CD4-positive, alpha-beta T cell (primary cell): ENCODE data around the gene CGB3. TPM values are rescaled to one million over a fixed set of nuclear protein-coding genes. Genes with fewer than 3 reads are reported as not detected.

Source experiments
- ATAC-seq: fragments of 200-7000 bp; cut with Tn5 transposase; one replicate; pipeline ENCODE4 v1.10.0; 2022; ENCODE audit warnings: mild to moderate bottlenecking; ENCODE audit not compliant: poor library complexity
- CTCF ChIA-PET: fragments of 350-600 bp; sonication (Branson Sonifier 250); formaldehyde crosslinking; loops from one replicate; lab custom pipeline; 2021; ENCODE audit warnings: antibody characterized with exemption, inconsistent platforms; lab: Charles Lee
- POLR2A ChIA-PET: fragments of 350-600 bp; sonication (Branson Sonifier 250); formaldehyde crosslinking; loops from one replicate; lab custom pipeline; 2021; ENCODE audit warnings: antibody characterized with exemption, inconsistent platforms; lab: Charles Lee
- DNase-seq, 14 experiments: peaks; one replicate each; pipeline ENCODE4 v3.0.0-alpha.2; 2013 to 2020; ENCODE audit warnings: mixed read lengths in 2 of 14
- H3K27ac ChIP-seq, 2 donors: one replicate each; pipeline versions ENCODE4 v1.5.1 to v1.7.0; 2013; ENCODE audit warnings: low read length in 2 of 2, low read depth in 1 of 2, mild to moderate bottlenecking in 1 of 2
- H3K27me3 ChIP-seq, 2 experiments: 1 replicate in 1 of 2; 2 replicates in 1 of 2; pipeline versions ENCODE4 v1.6.1 to v1.7.0; 2013; ENCODE audit warnings: low read length in 2 of 2, control low read depth in 1 of 2, mild to moderate bottlenecking in 1 of 2, moderate library complexity in 1 of 2; ENCODE audit not compliant: insufficient read depth in 2 of 2, control insufficient read depth in 1 of 2
- H3K36me3 ChIP-seq: one replicate; pipeline ENCODE4 v1.6.1; 2013; ENCODE audit warnings: low read length, control low read depth; ENCODE audit not compliant: insufficient read depth
- H3K4me1 ChIP-seq: one replicate; pipeline ENCODE4 v1.6.1; 2013; ENCODE audit warnings: low read length, control low read depth; ENCODE audit not compliant: insufficient read depth
- H3K4me3 ChIP-seq: one replicate; pipeline ENCODE4 v1.5.1; 2013; ENCODE audit warnings: mild to moderate bottlenecking, low read length, moderate library complexity
- H3K9me3 ChIP-seq, 2 experiments: 1 replicate in 1 of 2; 2 replicates in 1 of 2; pipeline versions ENCODE4 v1.6.1 to v1.7.0; 2013; ENCODE audit warnings: low read length in 2 of 2, mild to moderate bottlenecking in 2 of 2, control low read depth in 1 of 2, moderate library complexity in 1 of 2; ENCODE audit not compliant: control insufficient read depth in 1 of 2, insufficient read depth in 1 of 2
- H3K27ac Mint-ChIP-seq: one replicate; pipeline ENCODE4 v1.8.0; 2020; ENCODE audit warnings: mixed read lengths
- H3K27me3 Mint-ChIP-seq: one replicate; pipeline ENCODE4 v1.8.0; 2021; ENCODE audit warnings: mixed read lengths
- H3K36me3 Mint-ChIP-seq: one replicate; pipeline ENCODE4 v1.8.0; 2021; ENCODE audit warnings: low read depth, mixed read lengths
- H3K4me1 Mint-ChIP-seq: one replicate; pipeline ENCODE4 v1.8.0; 2021; ENCODE audit warnings: low read depth, mixed read lengths
- H3K4me3 Mint-ChIP-seq: one replicate; pipeline ENCODE4 v1.8.0; 2020; ENCODE audit warnings: mild to moderate bottlenecking, mixed read lengths
- H3K9me3 Mint-ChIP-seq: one replicate; pipeline ENCODE4 v1.8.0; 2020; ENCODE audit warnings: mixed read lengths
- intact Hi-C, 2 experiments: fragments of 100-400 bp; cut with DNase I in 1 of 2; cut with micrococcal nuclease in 1 of 2; formaldehyde crosslinking; loops; one replicate each; pipeline versions ENCODE4 v1.15.1 to v1.9.0; 2023 to 2025; cut with DNase I, micrococcal nuclease
- total RNA-seq, 174 experiments: library from RNA in 2 of 174; stranded (reverse) in 2 of 174; gene quantifications; one replicate each; pipeline ENCODE4 v1.2.3 and lab custom pipeline; 2021 to 2026
- TF ChIP-seq, protein P1 (sequence below): fragments of 200-600 bp; IDR thresholded peaks from one replicate; pipeline ENCODE4 v1.8.0; 2022; ENCODE audit warnings: antibody characterized with exemption, mild to moderate bottlenecking

The CGB3 gene
- total RNA-seq, 2 experiments from 2014 or later: not detected

DNA sequence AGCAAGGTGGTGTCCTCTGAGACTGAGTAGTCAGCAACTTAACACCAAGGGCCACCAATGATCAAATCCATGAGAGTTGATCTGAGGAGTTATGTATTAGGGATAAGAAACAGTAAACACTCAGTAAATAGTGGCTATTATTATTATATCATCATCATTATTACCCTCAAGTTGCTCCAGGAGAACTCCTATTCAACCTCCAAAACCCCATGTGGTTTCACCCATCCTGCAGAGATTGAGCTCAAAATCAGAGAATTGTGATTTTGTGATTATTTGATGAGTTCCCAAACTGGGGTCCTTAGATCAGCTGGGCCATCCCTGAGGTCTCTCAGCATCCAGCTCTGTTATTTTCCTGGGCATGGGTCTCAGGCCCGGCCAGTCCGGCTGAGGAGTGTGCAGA, 36.9 kb upstream of the CGB3 start:
- DNase-seq (no peak), ATAC-seq (no peak)
- peaks cover 21% of the 10 kb centered on the region for H3K4me1 Mint-ChIP-seq
- intact Hi-C loops: no loop called here
- peaks cover 74% of the 10 kb centered on the region for H3K27me3 Mint-ChIP-seq
- Histone ChIP-seq H3K4me1 (peaks cover 31% of the 10 kb centered on the region), H3K9me3 (peaks cover 0 to 20% of the 10 kb centered on the region in 2 experiments), H3K4me3 (no peak overlapping the region), H3K27me3 (peaks cover 41 to 55% of the 10 kb centered on the region in 2 experiments), H3K36me3 (no peaks in the 10 kb centered on the region), H3K27ac (no peak overlapping the region)
- no peaks in the 10 kb centered on the region for H3K9me3 Mint-ChIP-seq
- TF ChIP-seq, protein P1, sequence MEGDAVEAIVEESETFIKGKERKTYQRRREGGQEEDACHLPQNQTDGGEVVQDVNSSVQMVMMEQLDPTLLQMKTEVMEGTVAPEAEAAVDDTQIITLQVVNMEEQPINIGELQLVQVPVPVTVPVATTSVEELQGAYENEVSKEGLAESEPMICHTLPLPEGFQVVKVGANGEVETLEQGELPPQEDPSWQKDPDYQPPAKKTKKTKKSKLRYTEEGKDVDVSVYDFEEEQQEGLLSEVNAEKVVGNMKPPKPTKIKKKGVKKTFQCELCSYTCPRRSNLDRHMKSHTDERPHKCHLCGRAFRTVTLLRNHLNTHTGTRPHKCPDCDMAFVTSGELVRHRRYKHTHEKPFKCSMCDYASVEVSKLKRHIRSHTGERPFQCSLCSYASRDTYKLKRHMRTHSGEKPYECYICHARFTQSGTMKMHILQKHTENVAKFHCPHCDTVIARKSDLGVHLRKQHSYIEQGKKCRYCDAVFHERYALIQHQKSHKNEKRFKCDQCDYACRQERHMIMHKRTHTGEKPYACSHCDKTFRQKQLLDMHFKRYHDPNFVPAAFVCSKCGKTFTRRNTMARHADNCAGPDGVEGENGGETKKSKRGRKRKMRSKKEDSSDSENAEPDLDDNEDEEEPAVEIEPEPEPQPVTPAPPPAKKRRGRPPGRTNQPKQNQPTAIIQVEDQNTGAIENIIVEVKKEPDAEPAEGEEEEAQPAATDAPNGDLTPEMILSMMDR: no peak
- no peak overlapping the region for H3K27ac Mint-ChIP-seq
- H3K4me3 Mint-ChIP-seq: no peak overlapping the region
- ChIA-PET POLR2A (no interaction called here), CTCF (no interaction called here)
- no peaks in the 10 kb centered on the region for H3K36me3 Mint-ChIP-seq

DNA sequence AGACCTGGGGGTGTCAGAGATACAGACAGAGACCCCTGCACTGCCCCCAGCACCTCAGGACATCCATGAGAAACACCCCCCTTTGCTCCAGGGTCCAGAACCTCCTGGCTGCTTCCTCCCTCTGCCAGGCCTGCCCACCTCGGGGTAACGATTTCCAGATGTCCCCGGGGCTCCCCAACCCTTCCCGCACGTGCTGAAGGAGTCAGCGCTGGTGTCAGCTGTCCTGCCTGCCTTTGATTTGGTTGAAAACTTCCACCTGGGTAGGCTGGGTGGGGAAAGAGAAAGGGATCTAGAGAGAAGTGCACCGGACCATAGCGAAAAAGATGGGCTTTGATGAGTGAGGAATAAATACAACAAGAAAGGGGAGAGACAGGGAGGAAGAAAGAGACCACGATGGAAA, 34.9 kb upstream of the CGB3 start:
- TF ChIP-seq, protein P1: no peak
- H3K27ac ChIP-seq: no peak overlapping the region
- H3K4me3 Mint-ChIP-seq: peak overlapping the region; percentile 27
- no peak for ATAC-seq
- intact Hi-C loops: loop anchor here in 1 of 2 experiments (5.0 kb wide), 1 partner anchor 42 kb away; the partner anchor contains the start of gene LHB
- peaks cover 27% of the 10 kb centered on the region for H3K4me1 ChIP-seq
- CTCF ChIA-PET: no interaction called here
- no peaks in the 10 kb centered on the region for H3K36me3 Mint-ChIP-seq
- H3K36me3 ChIP-seq: no peaks in the 10 kb centered on the region
- POLR2A ChIA-PET: interaction anchor here (1.5 kb wide), 1 partner anchor 65 kb away, joined by 3 read pairs; the partner anchor contains the start of gene RUVBL2
- peaks cover 28 to 37% of the 10 kb centered on the region in 2 experiments for H3K27me3 ChIP-seq
- DNase-seq: no peak
- no peak overlapping the region for H3K4me3 ChIP-seq
- peaks cover 60% of the 10 kb centered on the region for H3K27me3 Mint-ChIP-seq
- H3K9me3 Mint-ChIP-seq: no peaks in the 10 kb centered on the region
- H3K27ac Mint-ChIP-seq: no peak overlapping the region
- peaks cover 21% of the 10 kb centered on the region for H3K4me1 Mint-ChIP-seq
- peaks cover 0 to 20% of the 10 kb centered on the region in 2 experiments for H3K9me3 ChIP-seq

DNA sequence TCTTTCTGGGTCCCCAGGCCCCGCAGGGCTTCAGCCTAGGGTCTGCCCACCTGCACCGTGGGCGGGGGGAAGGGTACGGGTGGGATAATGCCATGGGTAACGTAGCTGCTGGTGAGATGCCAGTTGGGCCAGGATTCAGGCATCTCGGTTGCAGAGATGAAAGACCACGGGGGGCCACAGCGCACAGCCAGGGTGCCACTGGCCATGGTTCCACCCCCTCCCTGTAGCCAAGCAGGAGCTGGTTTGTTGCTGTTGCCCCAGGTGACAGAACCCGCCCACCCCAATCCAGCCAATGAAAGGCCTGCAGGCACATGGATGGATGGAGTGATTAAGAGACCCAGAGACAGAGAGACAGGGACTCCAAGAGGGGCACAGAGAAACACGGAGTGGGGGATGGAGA, 34.4 kb upstream of the CGB3 start:
- POLR2A ChIA-PET: interaction anchor here (1.5 to 2.1 kb wide), 2 partner anchors 13 to 65 kb away, joined by 3 to 4 read pairs; partner anchors contain the start of gene RUVBL2
- Mint-ChIP-seq H3K27ac (no peak overlapping the region), H3K36me3 (no peaks in the 10 kb centered on the region), H3K27me3 (peaks cover 55% of the 10 kb centered on the region), H3K4me1 (peaks cover 21% of the 10 kb centered on the region), H3K9me3 (no peaks in the 10 kb centered on the region), H3K4me3 (peak overlapping the region; percentile 89)
- Histone ChIP-seq H3K4me3 (no peak overlapping the region), H3K9me3 (peaks cover 0 to 20% of the 10 kb centered on the region in 2 experiments), H3K4me1 (peaks cover 26% of the 10 kb centered on the region), H3K27ac (no peak overlapping the region), H3K36me3 (no peaks in the 10 kb centered on the region), H3K27me3 (peaks cover 26 to 36% of the 10 kb centered on the region in 2 experiments)
- intact Hi-C loops: loop anchor here in 1 of 2 experiments (5.0 kb wide), 1 partner anchor 41 kb away; the partner anchor contains the start of gene LHB
- TF ChIP-seq, protein P1: no peak
- CTCF ChIA-PET: interaction anchor here (0.9 kb wide), 1 partner anchor 65 kb away, joined by 3 read pairs; the partner anchor contains the start of genes GYS1 and RUVBL2
- ATAC-seq (no peak), DNase-seq (peak in 1 of 14 experiments; percentile 29)
